ENCODE measurements around the gene NANOGP8. TPM values are rescaled to one million over a fixed set of nuclear protein-coding genes. Genes with fewer than 3 reads are reported as not detected.
A peak's percentile ranks its signal among the peaks of the same experiment; 100 is the strongest.

NANOGP8 gene
- total and polyA plus RNA-seq, 12 donors, result 0.44 to 0.64 (median 0.52) TPM; not detected in 9

DNA sequence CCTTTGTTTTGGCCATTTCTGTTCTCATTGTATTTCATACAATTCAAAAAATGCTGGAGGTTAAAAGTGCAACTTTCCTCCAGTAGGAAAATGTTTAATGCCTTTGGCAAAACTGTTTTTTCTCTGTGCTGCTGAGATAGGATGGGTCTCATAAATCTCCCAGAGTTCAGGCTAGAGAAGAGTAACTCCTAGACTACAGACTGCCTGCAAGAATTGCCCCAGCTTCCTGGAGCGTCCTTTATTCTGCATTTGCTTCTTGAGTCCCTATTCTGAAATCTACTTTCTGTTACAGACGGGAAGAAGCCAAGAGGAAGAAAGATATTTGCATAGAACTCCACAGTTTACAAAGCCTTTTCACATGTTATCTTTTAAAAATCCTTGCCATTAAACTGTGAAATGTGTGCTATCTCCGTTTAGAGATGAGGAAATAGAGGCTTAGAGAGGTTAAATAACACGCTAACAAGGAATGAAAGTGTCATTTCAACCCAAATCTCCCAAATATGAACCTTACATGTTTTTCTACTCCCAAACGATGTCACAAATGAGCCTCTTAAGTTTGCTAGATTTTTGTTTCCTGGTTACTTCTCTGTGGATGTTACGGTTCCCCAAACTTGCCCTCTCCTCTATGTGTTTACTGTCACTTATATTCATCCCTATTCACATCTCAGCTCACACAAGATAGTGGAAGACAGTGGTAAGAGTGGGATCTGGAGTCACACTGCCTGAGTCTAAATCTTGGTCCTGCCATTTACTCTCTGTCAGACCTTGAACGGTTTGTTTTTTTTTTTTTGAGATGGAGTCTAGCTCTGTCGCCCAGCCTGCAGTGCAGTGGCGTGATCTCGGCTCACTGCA lies 17.4 kb downstream of the NANOGP8 start:
- ATAC-seq (no peak), DNase-seq (no peak)
- peak overlapping the region in 1 of 10 donors; percentile 24 for H3K27ac ChIP-seq
- H3K4me1 ChIP-seq, result peaks cover 0 to 6% (median 0%) of the 10 kb centered on the region in 9 donors
- 62 to 65% methylated on average over 10 of the region's 10 CpGs for WGBS, 2 donors
- intact Hi-C loops (cut with DNase I), result loop anchor here in 2 of 10 donors (10.0 kb wide), 2 partner anchors 63 to 217 kb away; no protein-coding TSS in a partner anchor
- H3K36me3 ChIP-seq, result no peaks in the 10 kb centered on the region
- no peak overlapping the region for H3K4me3 ChIP-seq
- no peaks in the 10 kb centered on the region for H3K9me3 ChIP-seq
- H3K27me3 ChIP-seq, result no peaks in the 10 kb centered on the region
- TF ChIP-seq, protein P1, sequence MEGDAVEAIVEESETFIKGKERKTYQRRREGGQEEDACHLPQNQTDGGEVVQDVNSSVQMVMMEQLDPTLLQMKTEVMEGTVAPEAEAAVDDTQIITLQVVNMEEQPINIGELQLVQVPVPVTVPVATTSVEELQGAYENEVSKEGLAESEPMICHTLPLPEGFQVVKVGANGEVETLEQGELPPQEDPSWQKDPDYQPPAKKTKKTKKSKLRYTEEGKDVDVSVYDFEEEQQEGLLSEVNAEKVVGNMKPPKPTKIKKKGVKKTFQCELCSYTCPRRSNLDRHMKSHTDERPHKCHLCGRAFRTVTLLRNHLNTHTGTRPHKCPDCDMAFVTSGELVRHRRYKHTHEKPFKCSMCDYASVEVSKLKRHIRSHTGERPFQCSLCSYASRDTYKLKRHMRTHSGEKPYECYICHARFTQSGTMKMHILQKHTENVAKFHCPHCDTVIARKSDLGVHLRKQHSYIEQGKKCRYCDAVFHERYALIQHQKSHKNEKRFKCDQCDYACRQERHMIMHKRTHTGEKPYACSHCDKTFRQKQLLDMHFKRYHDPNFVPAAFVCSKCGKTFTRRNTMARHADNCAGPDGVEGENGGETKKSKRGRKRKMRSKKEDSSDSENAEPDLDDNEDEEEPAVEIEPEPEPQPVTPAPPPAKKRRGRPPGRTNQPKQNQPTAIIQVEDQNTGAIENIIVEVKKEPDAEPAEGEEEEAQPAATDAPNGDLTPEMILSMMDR (IDR thresholded peaks at IDR 0.05), result no peak

DNA sequence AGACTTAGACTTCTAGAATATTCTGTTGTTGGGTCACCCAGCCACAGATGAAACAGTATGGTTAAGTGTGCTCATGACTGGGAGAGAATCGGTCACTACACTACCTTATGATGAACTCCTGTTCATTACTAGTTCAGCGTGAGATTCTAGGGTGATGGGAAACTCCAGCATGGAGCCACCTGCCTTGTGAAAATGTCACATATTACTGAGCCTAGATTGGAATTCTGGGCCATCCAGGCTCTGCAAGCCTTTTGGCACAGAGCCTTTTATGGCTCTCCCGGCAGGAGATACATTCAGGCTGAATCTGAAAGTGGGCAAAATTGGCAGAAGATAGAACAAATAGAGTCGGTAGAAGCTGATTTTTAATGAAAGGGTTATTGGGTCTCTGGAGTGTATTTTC lies 19.0 kb downstream of the NANOGP8 start:
- ATAC-seq, result no peak
- Histone ChIP-seq H3K27me3 (no peaks in the 10 kb centered on the region), H3K9me3 (no peaks in the 10 kb centered on the region), H3K36me3 (no peaks in the 10 kb centered on the region), H3K4me3 (no peak overlapping the region), H3K4me1 (peaks cover 0 to 6% (median 0%) of the 10 kb centered on the region in 9 donors), H3K27ac (no peak overlapping the region)
- WGBS, 2 donors, result 89 to 90% methylated on average over 4 of the region's 4 CpGs
- DNase-seq, result no peak
- TF ChIP-seq, protein P1 (IDR thresholded peaks at IDR 0.05), result no peak
- intact Hi-C loops (cut with DNase I), result loop anchor here in 2 of 10 donors (10.0 kb wide), 2 partner anchors 61 to 219 kb away; no protein-coding TSS in a partner anchor

DNA sequence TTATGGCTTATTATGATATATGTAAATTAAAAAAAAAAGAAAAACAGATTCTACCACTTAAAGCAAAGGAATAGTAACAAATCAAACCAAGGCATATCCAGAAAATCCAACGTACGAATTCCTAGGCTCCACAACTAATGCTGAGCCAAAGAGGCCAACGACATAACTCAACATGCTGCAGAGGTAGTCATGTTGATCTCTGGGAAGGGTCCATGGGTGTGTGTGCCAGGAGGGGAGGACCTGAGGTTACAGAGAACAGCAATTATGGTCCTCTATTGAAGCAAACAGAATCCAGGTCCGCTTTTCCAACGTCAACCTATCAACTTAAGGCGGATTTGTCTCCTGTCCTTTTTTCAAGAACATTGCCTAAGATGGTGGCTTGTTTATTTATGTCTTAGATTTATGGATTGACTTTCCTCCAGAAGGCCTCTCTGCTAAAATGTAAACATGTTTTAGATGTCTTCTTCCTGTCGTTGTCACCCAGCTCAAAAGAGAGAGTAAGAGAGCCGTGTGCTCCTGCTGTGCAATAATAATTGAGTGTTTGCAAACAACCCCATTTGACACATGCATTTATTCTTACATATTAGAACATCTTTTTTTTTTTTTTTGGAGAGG lies 20.4 kb downstream of the NANOGP8 start:
- Histone ChIP-seq H3K27me3 (no peaks in the 10 kb centered on the region), H3K4me3 (no peak overlapping the region), H3K9me3 (no peaks in the 10 kb centered on the region), H3K4me1 (peaks cover 0 to 6% (median 0%) of the 10 kb centered on the region in 9 donors), H3K36me3 (no peaks in the 10 kb centered on the region), H3K27ac (no peak overlapping the region)
- intact Hi-C loops (cut with DNase I), result loop anchor here in 2 of 10 donors (10.0 kb wide), 2 partner anchors 60 to 220 kb away; no protein-coding TSS in a partner anchor
- ATAC-seq (no peak), DNase-seq (no peak)
- 81 to 84% methylated on average over 8 of the region's 8 CpGs for WGBS, 2 donors
- TF ChIP-seq, protein P1 (IDR thresholded peaks at IDR 0.05), result no peak

DNA sequence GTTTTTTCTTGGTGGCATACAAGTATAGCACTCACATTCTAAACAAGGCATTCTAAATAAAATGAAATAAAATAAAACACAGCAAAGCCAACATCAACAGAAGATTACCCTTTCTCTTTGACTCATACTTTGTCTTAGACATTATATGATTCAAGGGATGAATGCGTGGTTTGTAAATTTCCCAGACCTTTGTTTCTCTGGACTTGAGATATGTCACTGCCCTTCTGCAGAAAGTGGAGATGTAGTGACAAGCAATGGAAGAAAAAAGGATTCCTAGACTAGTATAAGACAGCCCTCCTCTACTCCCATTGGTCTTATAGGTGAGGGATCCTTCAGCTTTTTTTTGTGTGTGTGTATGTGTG lies 22.4 kb downstream of the NANOGP8 start:
- Histone ChIP-seq H3K4me1 (no peaks in the 10 kb centered on the region), H3K27ac (no peak overlapping the region), H3K4me3 (no peak overlapping the region), H3K36me3 (no peaks in the 10 kb centered on the region), H3K27me3 (no peaks in the 10 kb centered on the region), H3K9me3 (no peaks in the 10 kb centered on the region)
- intact Hi-C loops (cut with DNase I), result loop anchor here in 2 of 10 donors (10.0 kb wide), 2 partner anchors 58 to 222 kb away; no protein-coding TSS in a partner anchor
- TF ChIP-seq, protein P1 (IDR thresholded peaks at IDR 0.05), result no peak
- no peak for ATAC-seq
- 92 to 95% methylated on average over 1 of the region's 1 CpG for WGBS, 2 donors
- no peak for DNase-seq

All from heart right ventricle (tissue), 16 donors.